Amniotic epithelial cell (primary cell): ENCODE measurements around the gene GRAMD1C.

Source experiments
- DNase-seq: peaks from one replicate; pipeline ENCODE4 v3.0.0-alpha.2; 2010; ENCODE audit warnings: low read depth

Gene GRAMD1C

GRCh38 chr3:113952921-113953320, 114.3 kb downstream of the GRAMD1C start:
- no peak for DNase-seq

- DNase-seq: no peak
Observed at GRCh38 chr3:113953677-113954076, 115.1 kb downstream of the GRAMD1C start.

- DNase-seq: no peak
Observed at GRCh38 chr3:113954091-113954685, 115.6 kb downstream of the GRAMD1C start.

- no peak for DNase-seq
Observed at GRCh38 chr3:113963879-113964278, 125.3 kb downstream of the GRAMD1C start.

GRCh38 chr3:113966172-113966571, 127.6 kb downstream of the GRAMD1C start:
- DNase-seq: no peak

- DNase-seq: peak; percentile 9
Observed at GRCh38 chr3:113968986-113969385, 130.4 kb downstream of the GRAMD1C start.

GRCh38 chr3:113977822-113978221, 139.2 kb downstream of the GRAMD1C start:
- no peak for DNase-seq

- DNase-seq: no peak
Observed at GRCh38 chr3:113979916-113980315, 141.3 kb downstream of the GRAMD1C start.

- DNase-seq: no peak
Observed at GRCh38 chr3:113981803-113982202, 143.2 kb downstream of the GRAMD1C start.

GRCh38 chr3:113983544-113983943, 145.0 kb downstream of the GRAMD1C start:
- no peak for DNase-seq

GRCh38 chr3:113985541-113985940, 147.0 kb downstream of the GRAMD1C start:
- DNase-seq: no peak
